ENCODE measurements around the gene MACROH2A1.
A peak's percentile ranks its signal among the peaks of the same experiment; 100 is the strongest.

The MACROH2A1 gene

DNA sequence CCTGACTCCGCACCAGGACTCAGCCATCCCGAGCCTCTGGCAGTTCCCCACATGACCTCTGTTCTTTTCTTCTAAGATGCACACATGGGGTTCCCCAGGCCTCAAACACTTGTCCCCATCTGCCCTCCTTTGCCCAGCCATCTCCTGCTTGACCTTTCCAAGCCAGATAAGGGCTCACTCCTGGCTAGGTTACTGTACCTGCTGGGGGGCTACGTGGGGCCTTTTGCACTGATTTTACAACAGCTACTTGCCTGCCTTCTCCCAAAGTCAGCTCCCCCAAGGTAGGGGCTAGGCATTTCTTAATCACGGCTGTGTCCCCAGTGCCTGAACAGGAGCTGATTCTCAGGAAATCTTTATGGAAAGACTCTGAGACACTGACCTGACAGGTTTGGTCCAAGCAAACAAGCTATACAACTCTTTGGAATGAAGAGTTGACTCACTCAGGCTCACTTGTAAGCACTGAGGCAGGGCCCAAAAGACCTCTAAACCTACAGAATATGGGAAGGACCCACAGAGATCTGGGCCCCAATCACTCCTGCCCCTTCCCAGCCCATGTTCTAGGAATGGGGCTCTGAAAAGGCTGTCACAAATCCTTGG is 2.5 kb downstream of the MACROH2A1 start:
- no peak for DNase-seq

DNA sequence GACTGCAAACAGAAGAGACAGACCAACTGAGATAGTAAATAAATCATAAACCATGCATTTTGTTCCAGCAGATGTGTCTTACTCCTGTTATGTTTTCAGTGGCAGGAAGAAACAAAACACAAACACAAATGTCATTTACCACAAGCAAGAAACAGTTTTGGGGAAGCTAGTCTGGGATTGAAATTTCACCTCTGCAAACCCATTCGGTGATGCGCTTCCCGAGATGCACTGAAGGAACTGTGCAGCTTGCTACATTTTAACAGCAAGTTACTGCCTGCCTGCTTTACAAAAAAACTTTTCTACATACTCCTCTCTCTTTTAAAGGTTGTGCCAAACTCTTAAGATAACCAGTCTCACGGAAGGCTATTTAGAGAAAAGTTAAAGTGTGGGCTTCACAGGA is 3.2 kb downstream of the MACROH2A1 start:
- no peak for DNase-seq

DNA sequence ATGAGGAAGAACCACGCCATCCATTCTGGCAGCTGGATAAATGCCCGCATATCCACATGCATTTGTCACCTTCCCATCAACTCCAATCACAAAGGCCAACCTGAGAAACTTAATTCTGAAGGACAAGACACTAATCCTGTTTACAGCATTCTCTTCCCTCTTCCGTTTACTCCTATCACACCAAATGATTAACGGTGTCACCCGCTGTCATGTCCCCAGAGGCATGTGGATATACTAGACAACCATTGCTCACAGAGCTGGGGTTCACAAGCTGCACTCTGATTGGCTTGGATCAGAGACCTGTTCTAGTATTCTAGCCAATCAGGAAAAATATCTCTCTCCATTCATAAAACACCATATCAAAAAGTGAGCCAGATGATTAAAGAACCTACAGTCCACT is 3.6 kb downstream of the MACROH2A1 start:
- no peak for DNase-seq

DNA sequence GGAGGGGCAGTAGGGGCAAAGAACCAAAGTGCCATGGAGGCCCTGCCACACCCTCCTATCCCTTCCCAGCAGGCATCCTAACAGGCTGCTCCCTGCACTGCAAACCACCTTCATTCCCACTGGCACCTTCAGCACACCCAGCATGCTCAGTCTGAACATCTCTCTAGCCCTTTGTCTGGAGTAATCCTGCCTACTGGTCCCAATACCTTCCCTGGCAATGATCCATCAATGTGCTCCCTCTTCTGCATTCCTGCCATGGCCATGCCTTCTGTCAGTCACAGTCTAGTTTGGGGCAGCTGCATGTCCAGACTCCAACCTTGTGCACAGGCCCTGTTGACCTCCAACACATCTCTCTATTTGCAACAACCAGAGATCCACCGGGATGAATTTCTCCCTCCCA is 4.9 kb downstream of the MACROH2A1 start:
- no peak for DNase-seq

DNA sequence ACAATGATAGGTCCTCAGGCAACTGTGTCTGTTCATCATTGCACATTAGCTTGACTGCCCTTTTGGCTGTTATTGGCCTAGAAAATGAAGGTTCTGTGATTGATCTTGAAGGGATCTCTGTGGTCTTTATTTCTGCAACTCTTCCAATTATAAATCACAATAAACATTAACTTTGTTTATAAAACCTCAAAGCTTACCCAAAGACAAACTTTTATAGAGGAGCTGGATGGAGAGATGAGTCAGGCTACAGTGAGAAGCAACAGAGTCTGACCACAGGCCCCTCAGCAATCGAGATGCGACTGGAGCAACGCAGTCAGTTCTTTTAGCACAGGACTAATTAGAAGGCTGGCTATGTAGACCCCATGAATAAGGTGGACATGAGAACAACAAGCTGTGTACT is 5.3 kb downstream of the MACROH2A1 start:
- DNase-seq = no peak

DNA sequence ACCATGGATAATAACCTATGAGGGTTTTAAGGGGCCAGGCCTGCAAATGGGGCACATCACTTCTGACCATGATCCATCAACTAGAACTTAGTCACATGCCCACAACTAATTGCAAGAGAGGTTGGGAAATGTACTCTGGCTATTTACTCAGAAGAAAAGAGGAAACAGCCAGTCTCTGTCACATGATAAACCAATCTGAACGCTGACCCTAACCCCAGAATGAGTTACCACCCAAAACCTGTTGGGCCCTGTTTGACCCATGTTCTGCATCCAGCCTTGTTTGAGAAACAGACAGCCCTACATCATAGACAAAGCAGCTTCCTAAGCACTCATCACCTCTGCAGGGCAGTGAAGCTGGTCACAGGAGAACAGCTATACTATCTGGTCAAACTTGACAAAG is 5.8 kb downstream of the MACROH2A1 start:
- DNase-seq = no peak

DNA sequence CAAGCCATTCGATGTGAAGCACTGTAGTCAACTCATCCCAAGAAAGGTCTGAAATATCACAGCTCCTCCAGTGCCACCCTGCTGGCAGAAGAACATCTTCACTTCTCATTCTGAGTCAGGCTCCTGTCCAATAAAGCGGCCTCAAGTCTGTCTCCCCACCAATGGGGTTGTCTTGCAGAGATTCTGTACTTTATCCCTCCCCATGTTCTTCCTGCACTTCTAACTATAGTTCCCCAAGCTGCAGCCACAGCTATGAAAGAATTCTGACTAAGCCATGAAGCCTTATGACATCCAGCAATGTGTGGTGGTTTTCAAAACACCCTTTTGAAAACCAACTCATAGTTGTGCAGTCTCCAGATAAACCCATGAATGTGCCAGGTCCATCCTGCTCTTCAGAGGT is 6.8 kb downstream of the MACROH2A1 start:
- DNase-seq = no peak

DNA sequence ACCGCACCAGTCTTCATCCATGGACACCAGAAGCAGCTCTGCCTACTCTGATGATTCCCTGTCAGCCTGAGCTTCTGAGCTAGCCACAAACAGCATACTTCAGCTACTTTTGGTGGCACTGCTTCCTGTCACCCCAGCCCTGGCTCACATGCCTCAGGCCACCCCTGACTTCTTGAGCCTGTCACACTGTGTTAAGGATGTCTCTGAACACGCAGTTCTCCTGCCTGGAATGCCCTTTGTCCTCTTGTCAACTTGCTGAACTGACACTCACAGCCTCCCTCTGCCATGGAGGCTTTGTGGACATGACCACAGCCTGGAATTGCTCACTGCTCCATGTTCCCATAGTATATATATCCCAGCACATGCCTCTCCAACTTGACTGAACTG is 7.2 kb downstream of the MACROH2A1 start:
- no peak for DNase-seq

DNA sequence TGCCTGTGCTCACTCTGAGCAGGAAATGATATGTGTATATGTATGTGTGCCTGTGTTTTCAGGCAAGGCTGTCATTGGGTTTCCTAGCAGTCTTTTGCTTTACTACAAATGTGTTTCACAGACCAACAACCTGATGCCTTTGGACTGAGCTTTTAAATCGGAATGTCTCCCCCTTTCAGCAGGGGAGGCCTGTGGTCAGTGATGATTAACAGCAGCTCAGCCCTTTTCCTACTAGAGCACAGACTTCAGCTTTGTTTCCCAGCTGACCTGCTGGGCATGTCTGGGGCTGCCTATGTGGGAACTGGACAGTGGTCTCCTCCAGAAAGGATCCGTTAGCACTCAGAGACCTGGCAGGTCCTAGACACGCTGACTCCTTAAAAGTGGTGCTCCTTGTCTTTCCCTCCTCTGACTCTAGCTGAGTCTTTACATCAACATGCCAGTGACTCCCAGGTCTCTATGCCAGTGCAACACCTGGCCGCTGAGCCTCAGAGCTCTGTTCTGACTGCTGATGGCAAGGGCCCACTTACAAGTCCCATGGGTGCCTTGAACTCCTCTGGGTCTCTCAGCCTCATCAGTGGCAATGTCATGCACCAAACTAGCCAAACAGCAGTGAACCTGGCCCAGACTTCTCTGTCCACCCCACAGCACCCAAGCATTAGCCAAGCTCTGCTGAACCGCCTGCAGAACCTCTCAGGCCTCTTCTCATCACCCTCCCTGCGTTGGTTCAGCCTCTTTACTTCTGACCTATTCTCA is 7.7 kb downstream of the MACROH2A1 start:
- no peak for DNase-seq

DNA sequence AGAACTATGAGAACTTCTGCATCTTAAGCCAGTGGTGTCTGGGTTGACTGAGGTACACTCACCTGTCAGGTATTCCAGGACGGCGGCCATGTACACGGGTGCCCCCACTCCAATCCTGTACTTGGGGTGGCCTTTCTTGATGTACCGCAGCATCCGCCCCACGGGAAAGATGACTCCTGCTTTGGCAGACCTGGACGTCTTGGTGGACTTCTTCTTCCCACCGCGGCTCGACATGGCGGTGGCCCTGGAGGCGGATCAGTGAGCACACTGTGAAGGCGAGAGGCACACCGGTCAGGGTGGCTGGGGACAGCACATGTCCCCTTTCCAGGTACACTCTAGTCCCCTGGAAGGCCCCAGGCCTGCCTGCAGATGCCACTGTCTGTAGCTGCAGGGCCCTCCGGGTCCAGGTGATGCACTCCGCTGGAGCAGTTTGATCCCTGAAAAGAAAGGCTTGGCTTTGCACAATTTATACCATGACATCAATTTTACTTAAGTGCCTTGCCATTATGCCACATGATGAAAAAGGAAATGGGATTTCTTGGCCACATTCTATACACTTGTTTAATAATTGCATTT is 10.1 kb downstream of the MACROH2A1 start:
- no peak for DNase-seq

DNA sequence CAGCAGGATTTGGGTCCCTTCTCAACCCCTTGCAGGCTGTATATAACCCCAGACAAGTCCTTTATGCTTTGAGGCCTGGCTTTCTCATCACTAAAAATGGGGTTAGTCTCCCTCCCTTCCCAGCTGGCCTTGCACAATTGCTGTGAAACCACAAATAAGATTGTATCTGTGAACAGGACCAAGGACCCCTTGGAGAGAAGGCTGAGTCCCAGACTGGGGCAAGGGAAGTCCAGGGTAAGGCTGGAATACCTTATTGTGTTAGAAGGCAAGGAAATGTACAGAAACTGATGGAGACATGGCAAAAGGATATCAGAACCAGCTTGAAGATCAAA is 11.4 kb downstream of the MACROH2A1 start:
- no peak for DNase-seq

DNA sequence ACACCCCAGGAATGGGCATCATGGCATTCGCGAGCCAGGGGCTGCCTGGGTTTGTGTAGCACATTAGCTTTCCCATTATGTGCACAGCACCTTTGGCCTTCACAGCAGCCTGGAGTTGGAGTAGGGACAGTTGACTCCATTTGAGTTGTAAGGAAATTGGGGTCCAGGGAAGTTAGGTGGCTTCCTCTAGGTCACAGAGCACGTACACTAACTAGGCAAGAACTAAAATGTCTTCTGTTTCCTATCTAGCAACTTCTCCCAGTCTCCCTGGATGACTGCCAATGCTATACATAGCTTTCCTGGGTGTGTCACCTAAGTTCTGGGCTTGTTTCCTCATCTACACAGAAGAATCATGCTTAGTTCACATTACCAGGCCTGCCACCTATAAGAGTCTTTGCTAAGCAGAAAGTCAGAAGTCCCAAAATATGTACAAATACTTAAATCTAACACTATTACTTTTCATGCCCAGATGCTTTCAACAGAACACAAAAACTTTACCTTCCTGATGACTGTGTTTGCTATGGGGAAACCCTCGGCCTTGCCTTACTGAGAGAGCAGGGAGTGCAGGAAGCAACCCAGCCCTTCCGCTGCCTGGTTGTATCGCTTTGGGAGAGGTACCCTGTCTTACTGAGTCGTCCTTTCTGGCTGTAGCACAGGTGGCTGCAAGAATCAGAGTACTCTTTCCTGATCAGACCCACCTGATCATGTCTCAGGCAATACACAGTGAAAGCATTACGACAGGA is 12.0 kb downstream of the MACROH2A1 start:
- DNase-seq = no peak

DNA sequence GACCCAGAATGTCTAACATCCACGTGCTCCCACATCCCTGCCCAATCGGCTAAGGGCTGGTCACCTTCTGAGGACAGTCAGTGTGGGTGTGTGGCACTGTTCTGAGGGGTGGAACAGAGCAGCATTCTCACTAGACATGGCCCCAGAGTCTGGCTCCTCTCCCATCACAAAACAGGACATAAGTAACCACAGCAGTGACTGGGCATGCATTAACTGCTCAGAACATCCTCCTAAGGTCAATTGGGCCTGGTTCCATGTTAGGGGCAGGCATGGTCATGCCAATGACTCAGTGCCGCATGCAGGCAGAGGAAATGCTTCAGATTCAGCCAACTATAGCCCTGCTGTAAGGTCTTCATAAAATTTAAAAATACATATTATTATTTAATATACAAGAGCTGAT is 12.9 kb downstream of the MACROH2A1 start:
- DNase-seq = no peak

DNA sequence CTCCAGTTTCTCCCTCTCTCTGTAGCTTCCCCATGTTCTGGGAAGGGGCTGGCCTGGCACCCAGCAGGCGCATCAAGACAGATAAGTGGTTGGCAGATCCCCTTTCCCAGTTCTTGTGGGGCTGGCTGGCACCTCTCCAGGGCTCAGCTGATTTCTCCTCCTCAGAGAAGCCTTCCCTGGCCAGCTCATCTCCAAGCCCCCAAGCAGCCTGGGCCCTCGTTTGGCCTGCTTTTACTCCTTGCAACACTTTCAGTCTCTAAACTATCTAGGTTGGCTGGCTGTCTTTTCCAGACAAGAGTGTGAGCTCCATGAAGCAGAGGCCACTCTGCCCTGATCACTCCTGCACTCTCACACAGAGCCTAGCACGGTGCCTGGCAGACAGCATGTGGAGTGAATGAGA is 13.5 kb downstream of the MACROH2A1 start:
- DNase-seq = no peak

DNA sequence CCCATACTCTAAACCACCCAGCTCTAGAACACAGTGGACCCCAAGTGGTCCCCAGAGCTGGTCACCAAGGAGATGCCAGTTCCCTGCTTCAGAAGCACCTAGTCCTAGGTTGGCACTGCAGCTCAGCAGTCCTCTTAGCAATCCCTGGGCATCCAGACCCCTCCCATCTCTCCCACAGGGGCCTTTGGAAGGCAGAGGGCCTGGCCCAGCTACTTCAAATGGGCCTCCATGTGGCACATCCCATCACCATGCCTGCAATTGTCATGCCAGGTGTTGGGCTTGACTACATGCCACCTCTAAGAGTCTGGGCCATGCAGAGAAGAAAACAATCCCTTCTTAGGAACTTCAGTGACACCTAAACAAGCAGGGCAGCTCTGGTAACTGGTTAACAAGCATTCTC is 14.1 kb downstream of the MACROH2A1 start:
- DNase-seq = no peak

DNA sequence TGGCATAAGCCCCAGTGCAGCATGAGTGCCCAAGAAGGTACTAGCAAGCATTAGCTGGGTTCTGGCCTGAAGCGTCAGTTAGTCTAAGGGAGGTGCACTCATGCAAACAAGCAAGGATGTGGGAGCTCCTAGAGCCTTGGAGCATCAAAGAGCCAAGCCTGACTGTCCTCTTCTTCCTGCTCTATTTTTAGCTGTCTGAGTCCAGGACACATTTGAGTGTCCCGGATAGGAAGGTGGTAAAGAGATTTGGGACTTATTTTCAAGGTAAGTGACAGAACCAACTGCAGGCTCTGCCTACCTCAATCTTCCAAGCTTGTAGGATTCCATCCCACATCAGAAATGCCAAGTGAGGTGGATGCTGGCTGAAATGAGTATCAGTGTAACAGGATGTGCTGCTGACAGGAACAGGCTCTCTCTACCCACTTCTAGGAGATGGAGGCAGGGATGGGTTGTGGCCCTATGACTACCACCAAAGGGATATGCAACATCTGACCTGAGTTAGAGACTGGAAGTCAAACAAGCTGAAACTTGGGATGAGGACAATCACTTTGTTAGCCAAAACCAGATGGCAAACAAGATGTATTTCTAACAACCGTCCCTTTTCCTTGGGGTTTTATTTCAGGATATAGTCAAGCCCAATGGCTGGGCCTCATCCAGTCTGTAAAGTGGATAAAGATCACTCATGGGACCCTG is 15.1 kb downstream of the MACROH2A1 start:
- DNase-seq = no peak

DNA sequence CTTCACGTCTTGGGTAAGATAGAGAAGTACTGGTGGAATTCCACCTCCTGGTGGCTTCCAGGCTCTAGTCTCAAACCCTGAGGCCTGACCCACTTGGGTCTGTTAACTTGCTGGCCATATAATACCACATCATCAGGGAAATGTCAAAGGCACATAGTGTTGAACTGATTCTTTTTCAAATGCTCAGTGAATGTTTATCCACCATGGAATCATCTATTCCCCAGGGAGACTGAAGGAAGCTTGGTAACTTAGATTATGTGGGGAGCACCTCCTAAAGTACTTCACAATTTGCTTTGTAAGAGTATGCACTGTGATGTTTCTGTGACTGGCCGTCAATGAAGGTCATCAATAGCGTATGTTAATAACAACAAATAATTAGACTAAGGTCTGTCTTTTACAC is 16.1 kb downstream of the MACROH2A1 start:
- no peak for DNase-seq

DNA sequence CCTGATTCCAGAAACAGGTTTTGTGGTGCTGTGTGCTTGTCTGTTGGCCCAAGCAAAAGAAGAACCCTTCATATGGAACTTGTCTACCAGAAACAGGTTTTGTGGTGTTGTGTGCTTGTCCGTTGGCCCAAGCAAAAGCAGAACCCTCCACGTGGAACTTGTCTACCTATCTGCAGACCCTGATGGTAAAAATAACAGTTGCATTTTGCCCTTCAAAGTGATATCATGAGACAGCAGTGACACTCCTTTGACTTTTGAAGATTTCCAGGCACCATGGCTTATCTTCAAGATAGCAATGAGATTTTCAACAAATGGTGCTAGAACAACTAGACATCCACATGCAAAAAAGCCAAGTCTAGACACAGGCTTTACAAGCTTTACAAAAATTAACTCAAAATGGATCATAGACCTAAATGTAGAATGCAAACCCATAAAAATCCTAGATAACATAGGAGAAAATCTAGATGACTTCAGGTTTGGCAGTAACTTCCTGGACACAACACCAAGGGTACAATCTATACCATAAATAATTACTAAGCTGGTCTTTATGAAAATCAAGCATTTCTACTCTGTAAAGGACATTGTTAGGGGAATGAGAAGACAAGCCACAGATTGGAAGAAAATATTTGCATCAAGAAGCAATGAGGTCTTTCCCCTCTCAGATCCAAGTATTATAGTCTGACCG is 16.8 kb downstream of the MACROH2A1 start:
- DNase-seq = no peak

DNA sequence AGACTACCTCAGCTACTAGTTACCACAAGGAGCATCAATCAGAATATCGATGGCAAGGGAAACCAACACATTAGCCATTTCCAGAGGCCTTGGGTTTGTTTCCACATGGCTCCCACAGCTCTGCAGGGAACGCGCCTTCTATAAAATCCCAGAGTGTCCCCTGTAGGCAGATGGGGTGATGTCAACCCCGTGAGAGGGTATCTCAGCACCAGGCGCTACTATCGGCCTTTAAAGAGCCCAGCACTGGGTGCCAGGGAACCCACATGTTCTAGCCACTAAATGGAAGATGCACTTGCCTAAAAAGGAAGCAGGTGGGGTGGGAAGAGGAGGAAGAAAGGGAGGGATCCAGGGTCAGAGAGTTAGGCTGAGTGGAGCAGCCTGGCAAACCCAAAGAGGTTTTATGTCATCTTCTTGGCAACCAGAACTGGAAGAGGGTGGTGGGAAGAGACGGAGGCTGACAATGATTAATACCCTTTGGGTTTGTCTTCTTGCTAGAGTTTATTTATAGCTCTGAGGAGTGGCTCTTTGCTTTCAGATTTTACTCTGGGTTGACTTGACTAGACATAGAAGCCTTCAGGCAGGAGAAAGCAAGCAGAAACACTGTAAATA is 19.9 kb downstream of the MACROH2A1 start:
- no peak for DNase-seq

DNA sequence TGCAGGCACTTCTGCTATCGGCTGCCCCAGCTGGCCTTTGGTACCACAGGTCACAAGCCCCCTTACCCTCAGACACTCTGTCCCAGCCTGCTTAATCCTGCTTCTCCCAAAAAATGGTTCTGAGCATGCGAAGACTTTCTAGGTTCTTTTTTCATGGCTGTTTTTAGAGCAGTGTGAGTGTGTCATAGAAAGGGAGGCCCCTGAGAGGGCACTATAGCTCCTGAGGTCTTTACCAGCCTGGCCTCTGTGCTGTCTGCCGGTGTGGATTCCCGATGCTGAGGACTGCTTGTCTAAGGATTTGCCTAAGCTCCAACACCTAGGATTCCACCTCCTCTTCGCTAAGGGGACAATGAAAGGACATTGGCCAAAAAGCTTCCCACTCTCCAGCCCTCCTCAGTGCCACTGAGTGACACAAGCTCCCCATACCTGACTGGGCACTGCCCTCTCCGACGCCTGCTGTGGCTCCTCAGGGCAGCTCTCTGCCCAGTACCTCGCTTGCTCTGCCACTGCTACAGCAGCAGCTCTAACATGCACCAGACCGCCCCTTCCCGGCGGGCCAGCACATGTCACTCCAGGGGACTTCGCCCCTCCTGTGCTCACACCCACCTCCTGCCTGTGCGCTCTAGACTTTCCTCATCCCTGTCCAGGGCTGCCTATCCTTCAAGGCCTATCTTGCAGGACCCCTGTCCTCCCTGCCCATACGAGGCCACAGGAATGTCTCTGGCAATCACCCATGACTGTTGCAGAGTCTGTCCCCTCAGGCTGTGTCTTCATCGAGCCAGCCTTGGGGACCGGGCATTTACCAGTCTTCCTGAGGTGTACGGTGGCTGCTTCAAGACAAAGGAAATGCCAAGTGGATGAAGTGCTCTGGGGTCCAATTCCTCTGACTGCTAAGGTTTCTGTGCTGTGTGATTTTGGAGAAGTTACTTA is 21.0 kb downstream of the MACROH2A1 start:
- no peak for DNase-seq

DNA sequence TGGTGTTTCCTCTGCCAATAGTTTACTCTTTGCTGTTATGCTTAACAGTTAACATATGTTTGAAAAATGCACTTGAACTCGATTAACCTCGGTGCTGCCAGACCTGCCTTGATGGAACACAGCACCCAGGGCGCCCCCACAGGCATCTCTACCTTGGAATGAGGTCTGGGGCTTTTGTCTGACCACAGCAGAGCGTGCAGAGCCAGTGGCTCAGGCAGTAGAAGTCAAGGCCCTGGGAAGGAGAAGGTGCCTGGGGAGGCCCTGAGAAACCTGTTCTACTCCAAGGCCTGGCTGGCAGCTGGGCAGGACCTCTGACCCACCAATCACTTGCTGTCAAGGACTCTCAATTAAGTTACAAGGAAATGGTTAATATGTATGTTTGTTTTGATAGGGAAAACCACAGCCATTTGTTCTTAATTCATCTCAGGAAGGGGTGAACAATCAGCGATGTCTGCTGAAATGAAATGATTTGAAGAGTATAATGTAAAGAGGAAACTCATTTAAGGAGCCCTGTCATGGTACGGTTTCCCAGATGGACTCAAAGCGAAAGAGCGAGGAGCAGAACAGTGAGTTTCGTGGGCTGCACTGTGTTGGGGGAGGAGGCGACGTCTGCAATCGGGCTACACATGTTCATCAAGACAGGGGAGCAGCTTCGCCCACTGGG is 21.9 kb downstream of the MACROH2A1 start:
- DNase-seq = peak; percentile 18 to 27
